GM12878 (cell line): Measurements from ENCODE around the gene PLA2G4C. TPM values are rescaled to one million over a fixed set of nuclear protein-coding genes. Genes with fewer than 3 reads are reported as not detected.

ENCODE experiments used
- CBX3 ChIP-seq: fragments of 200-600 bp; sonication (generic); IDR thresholded peaks from 2 replicates; pipeline ENCODE4 v1.6.1; 2016; ENCODE audit warnings: low read depth, borderline replicate concordance
- CBX5 ChIP-seq: sonication (generic); IDR thresholded peaks from 2 replicates; pipeline ENCODE4 v1.6.1; 2016; ENCODE audit warnings: low read depth, moderate library complexity, mild to moderate bottlenecking, inconsistent platforms
- CEBPB ChIP-seq, 2 experiments: fragments of 150-350 bp in 1 of 2; IDR thresholded peaks; 2 replicates each; pipeline ENCODE4 v1.6.1; 2012 to 2014; ENCODE audit warnings: low read depth in 2 of 2, low read length in 2 of 2, borderline replicate concordance in 1 of 2, inconsistent platforms in 1 of 2
- CHD2 ChIP-seq: IDR thresholded peaks from 2 replicates; pipeline ENCODE4 v1.6.1; 2011; ENCODE audit warnings: low read depth, low read length, improper control_type of control experiment, borderline replicate concordance
- CREB1 ChIP-seq: IDR thresholded peaks from 2 replicates; pipeline ENCODE4 v1.6.1; 2012; ENCODE audit warnings: low read depth, mild to moderate bottlenecking, inconsistent platforms
- EP300 ChIP-seq, 2 experiments: fragments of 150-350 bp in 1 of 2; IDR thresholded peaks; 2 replicates each; pipeline ENCODE4 v1.6.1; 2011 to 2012; ENCODE audit warnings: low read depth in 2 of 2, low read length in 2 of 2, borderline replicate concordance in 1 of 2, improper control_type of control experiment in 1 of 2, inconsistent platforms in 1 of 2; ENCODE audit not compliant: control insufficient read depth in 1 of 2
- POLR2AphosphoS5 ChIP-seq: IDR thresholded peaks from 2 replicates; pipeline ENCODE4 v1.6.1; 2011; ENCODE audit warnings: mild to moderate bottlenecking, low read length, inconsistent platforms
- RAD21 ChIP-seq: IDR thresholded peaks from 2 replicates; pipeline ENCODE4 v1.6.1; 2011; ENCODE audit warnings: mild to moderate bottlenecking, low read depth, low read length, moderate library complexity; ENCODE audit not compliant: insufficient read depth
- RAD51 ChIP-seq: fragments of 450-650 bp; IDR thresholded peaks from 2 replicates; pipeline ENCODE4 v1.6.1; 2016; ENCODE audit warnings: moderate library complexity, mild to moderate bottlenecking, inconsistent platforms
- RELA ChIP-seq: fragments of 450-650 bp; IDR thresholded peaks from 2 replicates; pipeline ENCODE4 v1.8.0; 2014; ENCODE audit warnings: borderline replicate concordance; ENCODE audit not compliant: partially characterized antibody
- TCF7 ChIP-seq: IDR thresholded peaks from 2 replicates; pipeline ENCODE4 v1.6.1; 2014; ENCODE audit warnings: antibody characterized with exemption, borderline replicate concordance
- WRNIP1 ChIP-seq: IDR thresholded peaks from 2 replicates; pipeline ENCODE4 v1.6.1; 2011; ENCODE audit warnings: low read depth, low read length, improper control_type of control experiment, borderline replicate concordance
- ZNF24 ChIP-seq: fragments of 450-650 bp; IDR thresholded peaks from 2 replicates; pipeline ENCODE4 v1.6.1; 2017; ENCODE audit warnings: antibody characterized with exemption, mild to moderate bottlenecking
- polyA plus RNA-seq, 11 experiments: library from polyadenylated mRNA; depleted of rRNA in 4 of 11; unstranded in 6 of 11; stranded (reverse) in 5 of 11; fragments of >200 nt; fragmentation: Nextera tagmentation in 4 of 11; fragmentation: Illumina TruSeq in 1 of 11; extraction: Ambion mirVana in 4 of 11; extraction: Trizol in 1 of 11; gene quantifications; 1 replicate in 1 of 11; 2 replicates in 10 of 11; pipeline versions ENCODE4 v1.2.1 to v1.2.3, GENCODE V29; 2011 to 2016; ENCODE audit warnings: inconsistent platforms in 2 of 11, missing spikeins in 2 of 11, low read depth in 1 of 11
- total RNA-seq, 4 experiments: library from RNA; depleted of rRNA in 3 of 4; stranded (reverse); fragments of >200 nt in 3 of 4; fragmentation: Illumina TruSeq in 1 of 4; extraction: Trizol in 1 of 4; gene quantifications; 2 replicates each; pipeline versions ENCODE4 v1.2.1 to v1.2.3, GENCODE V29; 2013 to 2021
- TF ChIP-seq, protein P1 (sequence below): fragments of 450-650 bp; IDR thresholded peaks from 2 replicates; pipeline ENCODE4 v1.6.1; 2016; ENCODE audit warnings: mild to moderate bottlenecking
- TF ChIP-seq, protein P2 (sequence below): IDR thresholded peaks from 2 replicates; pipeline ENCODE4 v1.6.1; 2012; ENCODE audit warnings: low read depth, low read length, improper control_type of control experiment
- TF ChIP-seq, protein P3 (sequence below): fragments of 450-650 bp; formaldehyde crosslinking; IDR thresholded peaks from 2 replicates; pipeline ENCODE4 v1.4.0; 2022; ENCODE audit warnings: mild to moderate bottlenecking, moderate library complexity
- TF ChIP-seq, protein P4 (sequence below): fragments of 450-650 bp; conservative IDR thresholded peaks from 2 replicates; pipeline ENCODE4 v1.6.1; 2017; ENCODE audit warnings: mild to moderate bottlenecking, moderate library complexity
- TF ChIP-seq, protein P5 (sequence below): fragments of 450-650 bp; IDR thresholded peaks from 2 replicates; pipeline ENCODE4 v1.6.1; 2017; ENCODE audit warnings: mild to moderate bottlenecking, moderate library complexity

PLA2G4C gene
- total and polyA plus RNA-seq, 10 of the 15 experiments (the other 5 are each of a cell fraction or from before 2014, with no cell fraction given), result 0.53 to 3.6 (median 1.1) TPM

DNA sequence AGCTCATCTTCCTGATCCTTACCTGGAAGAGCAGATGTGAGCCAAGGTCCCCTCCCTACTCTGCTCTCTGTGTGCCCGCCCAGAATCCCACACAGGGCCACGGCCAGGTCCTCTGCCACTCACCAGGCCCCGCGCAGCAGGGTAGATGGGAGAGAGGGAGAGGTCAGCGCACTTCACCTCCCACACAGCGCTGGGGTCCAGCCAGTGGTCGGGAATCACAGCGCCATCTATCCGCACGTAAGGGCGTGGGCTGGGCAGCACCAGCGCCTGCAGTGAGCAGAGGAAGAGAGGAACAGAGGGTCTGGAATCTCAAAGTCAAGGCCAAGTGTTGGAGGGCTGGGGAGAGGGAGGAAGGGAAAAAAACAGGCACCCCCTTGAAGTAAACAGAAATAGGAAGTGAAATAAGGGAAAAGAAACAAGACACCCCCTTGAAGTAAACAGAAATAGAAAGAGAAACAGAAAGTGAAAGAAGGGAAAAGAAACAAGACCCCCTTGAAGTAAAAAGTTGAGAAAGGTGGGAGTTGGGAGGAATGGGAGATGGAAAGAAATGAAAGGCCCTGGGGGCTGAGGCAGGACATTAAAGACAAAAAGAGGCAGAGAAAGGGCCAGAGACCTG is 7.0 kb upstream of the PLA2G4C start (continued):
- TF ChIP-seq CBX5 (no peak), CEBPB (IDR thresholded peaks at IDR 0.05; ENCODE audit: borderline replicate concordance in 1 of 2, low read depth in 2 of 2, low read length in 2 of 2) (no peak), CREB1 (no peak), CHD2 (no peak), EP300 (IDR thresholded peaks at IDR 0.05; ENCODE audit: borderline replicate concordance in 1 of 2, control insufficient read depth in 1 of 2, low read depth in 2 of 2, low read length in 2 of 2) (no peak), POLR2AphosphoS5 (no peak), RAD51 (no peak), RAD21 (no peak), CBX3 (no peak), WRNIP1 (no peak), TCF7 (no peak), ZNF24 (no peak), RELA (no peak)
- TF ChIP-seq, protein P1, sequence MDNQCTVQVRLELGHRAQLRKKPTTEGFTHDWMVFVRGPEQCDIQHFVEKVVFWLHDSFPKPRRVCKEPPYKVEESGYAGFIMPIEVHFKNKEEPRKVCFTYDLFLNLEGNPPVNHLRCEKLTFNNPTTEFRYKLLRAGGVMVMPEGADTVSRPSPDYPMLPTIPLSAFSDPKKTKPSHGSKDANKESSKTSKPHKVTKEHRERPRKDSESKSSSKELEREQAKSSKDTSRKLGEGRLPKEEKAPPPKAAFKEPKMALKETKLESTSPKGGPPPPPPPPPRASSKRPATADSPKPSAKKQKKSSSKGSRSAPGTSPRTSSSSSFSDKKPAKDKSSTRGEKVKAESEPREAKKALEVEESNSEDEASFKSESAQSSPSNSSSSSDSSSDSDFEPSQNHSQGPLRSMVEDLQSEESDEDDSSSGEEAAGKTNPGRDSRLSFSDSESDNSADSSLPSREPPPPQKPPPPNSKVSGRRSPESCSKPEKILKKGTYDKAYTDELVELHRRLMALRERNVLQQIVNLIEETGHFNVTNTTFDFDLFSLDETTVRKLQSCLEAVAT, result peak; percentile 74
- TF ChIP-seq, protein P2, sequence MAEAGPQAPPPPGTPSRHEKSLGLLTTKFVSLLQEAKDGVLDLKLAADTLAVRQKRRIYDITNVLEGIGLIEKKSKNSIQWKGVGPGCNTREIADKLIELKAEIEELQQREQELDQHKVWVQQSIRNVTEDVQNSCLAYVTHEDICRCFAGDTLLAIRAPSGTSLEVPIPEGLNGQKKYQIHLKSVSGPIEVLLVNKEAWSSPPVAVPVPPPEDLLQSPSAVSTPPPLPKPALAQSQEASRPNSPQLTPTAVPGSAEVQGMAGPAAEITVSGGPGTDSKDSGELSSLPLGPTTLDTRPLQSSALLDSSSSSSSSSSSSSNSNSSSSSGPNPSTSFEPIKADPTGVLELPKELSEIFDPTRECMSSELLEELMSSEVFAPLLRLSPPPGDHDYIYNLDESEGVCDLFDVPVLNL, result no peak
- TF ChIP-seq, protein P3, sequence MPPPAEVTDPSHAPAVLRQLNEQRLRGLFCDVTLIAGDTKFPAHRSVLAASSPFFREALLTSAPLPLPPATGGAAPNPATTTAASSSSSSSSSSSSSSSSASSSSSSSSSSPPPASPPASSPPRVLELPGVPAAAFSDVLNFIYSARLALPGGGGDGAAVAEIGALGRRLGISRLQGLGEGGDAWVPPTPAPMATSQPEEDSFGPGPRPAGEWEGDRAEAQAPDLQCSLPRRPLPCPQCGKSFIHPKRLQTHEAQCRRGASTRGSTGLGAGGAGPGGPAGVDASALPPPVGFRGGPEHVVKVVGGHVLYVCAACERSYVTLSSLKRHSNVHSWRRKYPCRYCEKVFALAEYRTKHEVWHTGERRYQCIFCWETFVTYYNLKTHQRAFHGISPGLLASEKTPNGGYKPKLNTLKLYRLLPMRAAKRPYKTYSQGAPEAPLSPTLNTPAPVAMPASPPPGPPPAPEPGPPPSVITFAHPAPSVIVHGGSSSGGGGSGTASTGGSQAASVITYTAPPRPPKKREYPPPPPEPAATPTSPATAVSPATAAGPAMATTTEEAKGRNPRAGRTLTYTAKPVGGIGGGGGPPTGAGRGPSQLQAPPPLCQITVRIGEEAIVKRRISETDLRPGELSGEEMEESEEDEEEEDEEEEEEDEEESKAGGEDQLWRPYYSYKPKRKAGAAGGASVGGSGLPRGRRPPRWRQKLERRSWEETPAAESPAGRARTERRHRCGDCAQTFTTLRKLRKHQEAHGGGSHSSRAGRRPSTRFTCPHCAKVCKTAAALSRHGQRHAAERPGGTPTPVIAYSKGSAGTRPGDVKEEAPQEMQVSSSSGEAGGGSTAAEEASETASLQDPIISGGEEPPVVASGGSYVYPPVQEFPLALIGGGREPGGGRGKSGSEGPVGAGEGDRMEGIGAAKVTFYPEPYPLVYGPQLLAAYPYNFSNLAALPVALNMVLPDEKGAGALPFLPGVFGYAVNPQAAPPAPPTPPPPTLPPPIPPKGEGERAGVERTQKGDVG (CRISPR knock-in tag), result no peak
- TF ChIP-seq, protein P4, sequence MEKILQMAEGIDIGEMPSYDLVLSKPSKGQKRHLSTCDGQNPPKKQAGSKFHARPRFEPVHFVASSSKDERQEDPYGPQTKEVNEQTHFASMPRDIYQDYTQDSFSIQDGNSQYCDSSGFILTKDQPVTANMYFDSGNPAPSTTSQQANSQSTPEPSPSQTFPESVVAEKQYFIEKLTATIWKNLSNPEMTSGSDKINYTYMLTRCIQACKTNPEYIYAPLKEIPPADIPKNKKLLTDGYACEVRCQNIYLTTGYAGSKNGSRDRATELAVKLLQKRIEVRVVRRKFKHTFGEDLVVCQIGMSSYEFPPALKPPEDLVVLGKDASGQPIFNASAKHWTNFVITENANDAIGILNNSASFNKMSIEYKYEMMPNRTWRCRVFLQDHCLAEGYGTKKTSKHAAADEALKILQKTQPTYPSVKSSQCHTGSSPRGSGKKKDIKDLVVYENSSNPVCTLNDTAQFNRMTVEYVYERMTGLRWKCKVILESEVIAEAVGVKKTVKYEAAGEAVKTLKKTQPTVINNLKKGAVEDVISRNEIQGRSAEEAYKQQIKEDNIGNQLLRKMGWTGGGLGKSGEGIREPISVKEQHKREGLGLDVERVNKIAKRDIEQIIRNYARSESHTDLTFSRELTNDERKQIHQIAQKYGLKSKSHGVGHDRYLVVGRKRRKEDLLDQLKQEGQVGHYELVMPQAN, result no peak
- TF ChIP-seq, protein P5, sequence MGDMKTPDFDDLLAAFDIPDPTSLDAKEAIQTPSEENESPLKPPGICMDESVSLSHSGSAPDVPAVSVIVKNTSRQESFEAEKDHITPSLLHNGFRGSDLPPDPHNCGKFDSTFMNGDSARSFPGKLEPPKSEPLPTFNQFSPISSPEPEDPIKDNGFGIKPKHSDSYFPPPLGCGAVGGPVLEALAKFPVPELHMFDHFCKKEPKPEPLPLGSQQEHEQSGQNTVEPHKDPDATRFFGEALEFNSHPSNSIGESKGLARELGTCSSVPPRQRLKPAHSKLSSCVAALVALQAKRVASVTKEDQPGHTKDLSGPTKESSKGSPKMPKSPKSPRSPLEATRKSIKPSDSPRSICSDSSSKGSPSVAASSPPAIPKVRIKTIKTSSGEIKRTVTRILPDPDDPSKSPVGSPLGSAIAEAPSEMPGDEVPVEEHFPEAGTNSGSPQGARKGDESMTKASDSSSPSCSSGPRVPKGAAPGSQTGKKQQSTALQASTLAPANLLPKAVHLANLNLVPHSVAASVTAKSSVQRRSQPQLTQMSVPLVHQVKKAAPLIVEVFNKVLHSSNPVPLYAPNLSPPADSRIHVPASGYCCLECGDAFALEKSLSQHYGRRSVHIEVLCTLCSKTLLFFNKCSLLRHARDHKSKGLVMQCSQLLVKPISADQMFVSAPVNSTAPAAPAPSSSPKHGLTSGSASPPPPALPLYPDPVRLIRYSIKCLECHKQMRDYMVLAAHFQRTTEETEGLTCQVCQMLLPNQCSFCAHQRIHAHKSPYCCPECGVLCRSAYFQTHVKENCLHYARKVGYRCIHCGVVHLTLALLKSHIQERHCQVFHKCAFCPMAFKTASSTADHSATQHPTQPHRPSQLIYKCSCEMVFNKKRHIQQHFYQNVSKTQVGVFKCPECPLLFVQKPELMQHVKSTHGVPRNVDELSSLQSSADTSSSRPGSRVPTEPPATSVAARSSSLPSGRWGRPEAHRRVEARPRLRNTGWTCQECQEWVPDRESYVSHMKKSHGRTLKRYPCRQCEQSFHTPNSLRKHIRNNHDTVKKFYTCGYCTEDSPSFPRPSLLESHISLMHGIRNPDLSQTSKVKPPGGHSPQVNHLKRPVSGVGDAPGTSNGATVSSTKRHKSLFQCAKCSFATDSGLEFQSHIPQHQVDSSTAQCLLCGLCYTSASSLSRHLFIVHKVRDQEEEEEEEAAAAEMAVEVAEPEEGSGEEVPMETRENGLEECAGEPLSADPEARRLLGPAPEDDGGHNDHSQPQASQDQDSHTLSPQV, result no peak
